GM19455 (cell line): ENCODE results near the gene SBNO1.

Experiments
- ATAC-seq: cut with Tn5 transposase; IDR thresholded peaks from one replicate; pipeline ENCODE4 v1.9.1; 2021; ENCODE audit not compliant: unreplicated experiment

The SBNO1 gene

GRCh38 chr12:123278101-123278627 is 86.5 kb downstream of the SBNO1 start:
- ATAC-seq: peak; percentile 71

DNA sequence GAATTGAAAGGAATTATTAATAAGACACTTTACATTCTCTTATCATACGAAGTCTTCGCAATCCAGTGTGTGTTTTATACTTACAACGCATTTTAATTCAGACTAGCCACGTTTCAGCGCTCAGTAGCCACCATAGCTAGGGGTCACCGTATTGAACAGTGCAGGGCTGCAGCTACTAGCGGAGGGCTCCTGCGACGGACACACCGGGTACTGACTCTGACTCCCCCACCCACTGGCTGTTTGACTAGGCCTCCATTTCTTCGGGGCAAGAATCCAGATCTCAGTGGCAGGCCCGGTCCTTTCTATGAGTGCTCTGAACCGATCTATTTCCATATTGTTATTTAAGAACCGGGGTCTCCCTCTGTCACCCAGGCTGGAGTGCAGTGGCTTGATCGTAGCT is 91.5 kb downstream of the SBNO1 start:
- ATAC-seq: no peak

- peak; percentile 60 for ATAC-seq
Measured at GRCh38 chr12:123271001-123271668, 93.5 kb downstream of the SBNO1 start.

DNA sequence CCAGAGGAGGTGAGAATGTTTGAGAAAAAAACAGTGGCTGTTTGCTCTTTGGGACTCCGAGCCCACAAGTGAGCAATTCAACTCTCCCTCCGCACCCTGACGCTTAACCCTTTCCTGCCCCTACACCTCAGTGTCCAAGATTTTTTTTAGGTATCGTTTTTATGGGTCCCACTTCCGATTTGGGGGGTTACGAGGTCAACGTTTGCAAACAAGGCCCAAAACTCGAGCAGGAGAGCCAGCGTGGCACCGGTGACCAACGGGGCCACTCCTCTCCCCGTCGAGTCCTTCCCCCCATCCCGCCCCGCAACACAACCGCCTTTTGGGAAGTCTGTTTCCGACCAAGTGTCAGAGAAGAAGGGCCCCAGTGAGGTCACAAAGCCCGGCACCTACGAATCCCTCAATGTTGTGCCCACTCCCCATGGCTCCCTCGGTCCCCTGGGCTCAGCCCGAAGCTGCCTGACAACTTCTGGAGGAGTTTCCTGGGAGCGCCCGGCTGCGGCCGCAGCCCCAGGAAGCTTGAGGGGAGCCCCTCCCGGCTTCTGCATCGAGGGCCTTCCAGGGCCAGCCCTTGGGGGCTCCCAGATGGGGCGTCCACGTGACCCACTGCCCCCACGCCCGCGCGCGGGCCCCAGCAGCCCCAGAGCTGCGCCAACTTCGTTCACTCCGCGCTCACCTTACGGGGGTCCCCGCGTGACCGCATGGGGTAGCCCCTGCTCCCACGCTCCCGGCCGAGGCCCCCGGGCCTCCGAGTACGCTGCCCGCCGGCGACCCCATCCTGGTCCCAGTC is 94.2 kb downstream of the SBNO1 start:
- ATAC-seq: no peak

DNA sequence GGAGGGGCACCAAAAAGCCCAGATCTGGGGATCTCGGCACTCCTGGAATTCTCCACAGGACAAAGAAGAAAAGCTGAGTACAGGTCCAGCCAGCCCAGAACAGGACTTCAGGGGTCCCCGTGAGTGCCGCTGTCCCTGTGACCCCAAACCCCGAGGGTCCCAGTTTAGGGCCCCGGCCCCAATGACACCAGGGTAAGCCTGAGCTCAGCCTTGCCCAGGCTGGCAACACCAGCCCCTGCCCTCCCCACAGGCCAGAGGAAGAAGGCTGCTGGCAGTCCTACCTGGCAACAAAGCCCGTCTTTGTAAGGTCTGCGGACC is 94.8 kb downstream of the SBNO1 start:
- no peak for ATAC-seq

DNA sequence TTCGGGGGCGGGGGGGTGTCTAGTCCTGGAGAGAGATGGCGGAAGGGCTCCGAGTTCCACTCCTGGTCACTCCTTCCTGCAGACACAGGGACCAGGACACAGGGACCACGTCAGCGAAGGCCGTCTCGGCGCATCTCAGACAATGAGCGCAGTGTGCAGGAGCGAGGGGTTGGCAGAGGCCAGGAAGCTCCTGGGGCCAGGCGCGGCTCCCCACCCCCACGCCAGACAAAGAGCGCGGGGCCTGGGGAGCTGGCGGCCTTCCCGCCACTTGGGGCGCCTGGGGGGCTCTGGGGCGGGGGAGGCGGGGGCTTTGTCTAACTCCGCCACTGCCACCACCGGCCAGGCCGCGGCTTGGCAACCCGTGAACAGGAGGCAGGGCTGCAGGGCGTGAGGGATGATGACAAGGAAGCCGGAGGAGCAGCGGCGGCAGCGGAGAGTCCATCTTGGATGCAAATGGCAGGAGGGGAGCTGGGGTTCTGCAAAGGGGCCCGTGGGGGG is 95.2 kb downstream of the SBNO1 start:
- ATAC-seq: no peak

GRCh38 chr12:123268850-123269249 is 95.8 kb downstream of the SBNO1 start:
- ATAC-seq: no peak

DNA sequence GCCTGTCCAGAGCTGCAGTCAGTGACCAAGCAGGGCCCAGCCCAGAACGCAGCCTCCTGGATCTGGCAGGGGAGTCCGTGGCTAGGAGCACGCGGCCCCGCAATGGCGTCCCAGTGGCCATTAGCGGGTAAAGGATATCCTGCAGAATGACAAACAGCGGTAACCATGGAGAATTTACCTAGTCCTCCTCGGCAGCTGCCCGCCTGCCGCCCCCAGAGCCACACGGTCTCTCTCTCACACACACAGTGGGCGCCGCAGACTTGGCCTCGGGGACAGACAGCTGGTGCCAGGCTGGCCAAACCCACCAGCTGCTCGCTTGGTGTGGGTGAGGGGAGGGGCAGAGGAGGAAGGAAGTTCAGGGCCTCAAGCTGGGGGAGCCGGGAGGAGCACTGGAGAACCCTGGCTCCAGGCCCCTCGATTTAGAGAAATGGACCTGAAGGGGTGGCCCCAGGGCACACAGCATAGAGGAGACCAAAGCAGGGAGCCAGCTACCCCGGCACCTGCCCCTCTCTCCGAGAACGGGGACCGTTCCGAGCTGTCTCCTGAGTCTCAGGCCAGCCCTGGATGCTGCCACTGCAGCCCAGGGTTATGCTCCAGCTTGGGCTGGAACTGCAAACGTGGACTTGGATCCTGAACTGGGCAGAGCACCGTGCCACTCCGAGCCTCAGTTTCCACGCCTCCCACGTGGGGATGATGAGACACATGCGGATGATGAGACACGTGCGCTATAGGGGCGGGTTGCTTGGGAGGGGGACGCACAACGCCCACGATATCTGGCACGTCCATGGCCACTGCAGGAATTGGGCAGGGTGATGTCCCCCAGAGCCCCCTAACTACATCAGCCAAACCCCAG is 96.4 kb downstream of the SBNO1 start:
- ATAC-seq: no peak

DNA sequence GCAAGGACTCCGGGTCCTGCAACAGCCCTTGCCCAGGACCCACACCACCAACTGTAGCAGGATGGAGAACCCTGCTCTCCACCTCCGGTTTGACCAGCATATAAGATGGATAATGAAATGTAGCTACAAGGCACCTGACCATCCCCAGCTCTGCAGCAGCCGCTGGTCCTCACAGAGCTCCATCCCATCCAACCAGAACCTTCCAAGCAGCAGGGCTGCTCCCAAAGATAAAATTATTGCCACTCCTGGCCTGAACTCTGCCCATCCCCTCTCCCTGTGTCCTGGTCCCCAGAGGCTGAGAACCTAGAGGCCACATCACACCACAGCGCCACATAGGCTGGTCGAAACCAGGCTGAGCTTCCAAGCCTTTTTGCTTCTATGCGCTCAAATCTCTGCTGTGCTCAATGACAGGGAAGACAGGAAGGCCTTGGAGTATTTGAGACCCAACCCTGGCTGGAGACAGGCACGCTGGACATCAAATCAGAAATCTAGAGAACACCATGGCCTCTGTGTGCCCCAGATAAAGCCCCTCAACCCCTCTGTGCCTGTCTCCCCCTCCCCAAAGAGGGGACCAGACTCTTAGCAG is 97.2 kb downstream of the SBNO1 start:
- ATAC-seq: no peak

DNA sequence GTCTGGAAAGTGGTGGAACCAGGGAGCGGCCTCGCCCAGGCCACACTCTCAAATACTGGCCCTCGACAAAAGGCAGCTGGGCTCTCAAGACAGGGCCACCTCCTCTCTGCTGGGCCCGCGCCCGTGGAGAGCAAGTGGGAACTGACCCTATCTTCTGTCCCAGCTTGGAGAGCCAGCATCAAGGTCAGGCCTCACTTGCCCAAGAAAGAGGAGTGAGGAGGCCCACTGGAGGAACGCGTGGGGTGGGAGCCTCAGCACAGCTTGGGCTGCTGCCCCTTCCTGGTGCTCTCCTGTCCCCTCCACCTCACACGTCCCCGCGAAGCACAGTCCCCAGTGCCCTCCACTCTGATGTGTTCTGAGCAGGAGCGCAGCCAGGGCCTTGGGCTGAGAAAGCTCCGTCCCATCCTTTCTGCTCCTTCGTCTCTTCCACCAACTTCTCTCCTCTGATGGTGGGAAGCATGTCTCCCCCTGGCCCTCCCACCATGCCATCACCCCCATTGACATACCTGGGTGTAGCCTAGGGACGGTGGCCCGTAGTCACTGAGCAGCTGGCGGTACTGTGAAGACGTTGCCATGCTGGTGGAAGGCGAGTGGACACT is 97.9 kb downstream of the SBNO1 start:
- no peak for ATAC-seq

GRCh38 chr12:123265851-123266678 is 98.6 kb downstream of the SBNO1 start:
- ATAC-seq: no peak

- no peak for ATAC-seq
Measured at GRCh38 chr12:123264642-123265041, 100.0 kb downstream of the SBNO1 start.

GRCh38 chr12:123263196-123263817 is 101.3 kb downstream of the SBNO1 start:
- no peak for ATAC-seq

DNA sequence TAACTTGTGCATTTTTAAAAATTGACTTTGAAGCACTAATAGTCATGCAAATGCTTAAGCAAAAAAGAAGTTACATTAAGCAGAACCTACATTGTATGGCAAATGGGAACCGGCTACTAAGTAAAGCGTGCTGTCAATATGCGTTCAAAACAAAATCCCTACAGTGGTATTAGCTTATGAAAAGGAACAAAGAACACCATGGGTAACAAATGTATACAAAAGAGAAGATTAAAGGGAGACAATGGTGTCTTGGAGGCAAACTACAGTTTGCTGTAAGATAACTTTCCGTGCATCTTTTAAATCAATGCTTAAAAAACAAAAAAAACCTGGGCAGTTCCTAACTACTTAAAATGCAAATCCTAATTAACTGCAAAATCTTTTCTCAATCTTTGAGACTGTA is 103.5 kb downstream of the SBNO1 start:
- no peak for ATAC-seq

DNA sequence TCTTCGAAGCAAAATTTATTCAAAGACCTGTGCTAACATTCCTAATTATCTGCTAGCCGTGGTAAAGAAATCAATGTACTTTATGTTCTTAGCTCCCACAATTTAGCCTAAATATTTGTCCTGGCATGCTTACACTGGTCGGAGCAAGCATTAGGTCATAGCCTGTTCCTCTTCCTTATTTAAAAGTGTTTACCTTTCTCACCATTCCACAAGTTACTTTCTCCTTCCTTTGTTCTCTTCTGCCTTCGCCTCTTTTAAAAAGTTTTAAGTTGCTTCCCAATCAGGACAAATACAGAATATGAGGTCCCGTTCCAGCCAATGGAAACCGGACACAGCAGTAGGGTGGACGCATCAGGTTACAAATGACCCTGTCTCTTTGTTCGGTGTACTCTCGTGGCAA is 104.6 kb downstream of the SBNO1 start:
- ATAC-seq: no peak

- ATAC-seq: no peak
Measured at GRCh38 chr12:123258593-123258992, 106.1 kb downstream of the SBNO1 start.

GRCh38 chr12:123254853-123255446 is 109.7 kb downstream of the SBNO1 start:
- no peak for ATAC-seq

GRCh38 chr12:123253641-123254459 is 110.8 kb downstream of the SBNO1 start:
- ATAC-seq: no peak
